CD4-positive, alpha-beta T cell treated with Interferon alpha-2 for 1 hour (primary cell): ENCODE data around the gene AP2B1.
"Not testable (repeated sequence)": the region's sequence is repeated elsewhere in the genome, so short reads cannot be mapped to it uniquely, and the experiment has no call there.

Source experiments
- DNase-seq, 2 donors: peaks; one replicate each; pipeline ENCODE4 v3.0.0-alpha.2; 2020 to 2022

Gene AP2B1

DNA sequence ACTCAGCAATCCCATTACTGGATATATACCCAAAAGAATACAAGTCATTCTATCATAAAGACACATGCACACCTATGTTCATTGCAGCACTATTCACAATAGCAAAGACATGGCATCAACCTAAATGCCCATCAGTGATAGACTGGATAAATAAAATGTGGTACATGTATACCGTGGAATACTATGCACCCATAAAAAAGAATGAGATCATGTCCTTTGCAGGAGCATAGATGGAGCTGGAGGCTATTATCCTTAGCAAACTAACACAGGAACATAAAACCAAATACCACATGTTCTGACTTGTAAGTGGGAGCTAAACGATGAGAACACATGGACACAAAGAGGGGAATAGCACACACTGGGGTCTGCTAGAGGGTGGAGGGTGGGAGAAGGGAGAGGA is 116.2 kb downstream of the AP2B1 start:
- DNase-seq, result not testable (repeated sequence)

DNA sequence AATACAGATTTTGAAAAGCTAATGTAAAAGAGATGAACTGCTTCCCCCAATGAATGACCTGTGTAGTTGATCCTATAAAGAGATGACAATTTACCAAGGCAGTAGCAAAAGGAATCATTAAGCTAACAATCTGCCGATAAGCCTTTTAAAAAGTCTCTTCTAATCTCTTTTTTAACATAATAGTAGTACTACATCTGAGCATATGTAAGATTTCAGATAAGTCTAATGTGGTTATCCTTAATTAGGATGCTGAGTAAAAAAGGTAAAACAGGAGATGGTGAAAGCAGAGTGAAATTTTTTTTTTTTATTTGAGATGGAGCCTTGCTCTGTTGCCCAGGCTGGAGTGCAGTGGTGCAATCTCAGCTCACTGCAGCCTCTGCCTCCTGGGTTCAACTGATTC is 118.1 kb downstream of the AP2B1 start:
- no peak for DNase-seq

DNA sequence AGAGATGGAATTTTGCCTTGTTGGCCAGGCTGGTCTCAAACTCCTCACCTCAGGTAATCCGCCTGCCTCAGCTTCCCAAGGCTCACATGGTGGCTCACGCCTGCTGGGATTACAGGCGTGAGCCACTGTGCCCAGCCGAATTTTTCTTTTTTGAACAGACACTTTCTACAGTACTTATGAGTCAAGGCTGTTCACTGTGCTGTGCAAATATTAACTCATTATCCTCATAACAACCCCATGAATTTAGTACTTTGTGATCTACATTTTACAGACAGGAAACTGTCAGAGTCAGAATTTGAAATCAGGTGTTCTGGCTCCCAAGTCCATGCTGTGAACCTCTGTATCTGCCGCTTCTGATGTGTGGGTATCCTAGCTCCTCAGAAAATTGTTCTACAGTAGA is 118.6 kb downstream of the AP2B1 start:
- no peak for DNase-seq

DNA sequence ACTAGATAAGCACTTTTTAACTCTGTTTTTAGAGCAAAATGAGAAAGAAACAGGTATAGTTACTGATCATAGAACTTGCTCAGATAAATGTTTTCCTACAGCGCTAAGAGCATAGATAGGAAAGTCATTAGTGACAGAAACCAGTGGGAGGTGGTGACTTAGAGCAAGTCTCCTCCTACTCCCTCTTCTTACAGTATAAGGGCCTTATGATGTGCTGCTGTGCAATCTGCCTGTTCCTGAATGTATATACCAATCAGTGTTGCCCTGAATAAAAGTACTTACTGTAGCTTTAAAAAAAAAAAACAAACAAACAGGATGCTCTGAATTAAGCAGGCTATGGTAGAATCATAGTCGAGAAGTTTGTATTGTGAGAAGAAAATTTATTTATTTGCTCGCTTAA is 121.0 kb downstream of the AP2B1 start:
- no peak for DNase-seq

DNA sequence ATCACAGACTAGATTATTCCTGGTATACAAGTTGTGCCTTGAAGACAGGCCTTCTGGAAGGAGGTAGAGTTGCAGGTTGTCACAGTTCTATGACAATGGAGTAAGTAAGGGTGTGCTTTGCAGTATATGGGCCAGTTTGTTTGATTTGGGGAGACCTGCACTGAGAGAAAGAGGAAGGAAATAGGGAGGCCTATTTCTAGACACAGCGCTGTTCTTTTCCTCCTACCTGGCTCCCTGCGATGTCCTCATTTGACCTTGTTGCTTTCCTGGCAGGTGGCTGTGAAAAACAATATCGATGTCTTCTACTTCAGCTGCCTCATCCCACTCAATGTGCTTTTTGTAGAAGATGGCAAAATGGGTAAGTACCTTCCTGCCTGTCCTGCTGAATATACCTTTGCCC is 121.8 kb downstream of the AP2B1 start:
- no peak for DNase-seq

DNA sequence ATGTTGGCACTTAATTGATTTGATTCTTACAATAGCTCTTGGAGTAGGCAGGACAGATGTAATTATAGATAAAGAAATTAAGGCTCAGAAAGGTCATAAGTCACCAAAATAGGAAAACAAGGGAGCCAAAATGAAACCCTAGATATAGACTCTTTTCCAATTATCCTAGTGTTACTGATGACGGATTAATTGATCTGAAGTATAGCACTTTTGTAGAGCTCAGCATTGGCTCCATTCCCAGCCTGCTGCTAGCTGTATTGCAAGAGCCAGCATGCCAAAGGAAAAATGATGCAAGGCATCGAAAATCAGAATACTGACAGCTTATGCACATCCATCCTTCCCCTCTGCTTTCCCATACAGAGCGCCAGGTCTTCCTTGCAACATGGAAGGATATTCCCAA is 122.8 kb downstream of the AP2B1 start:
- no peak for DNase-seq

DNA sequence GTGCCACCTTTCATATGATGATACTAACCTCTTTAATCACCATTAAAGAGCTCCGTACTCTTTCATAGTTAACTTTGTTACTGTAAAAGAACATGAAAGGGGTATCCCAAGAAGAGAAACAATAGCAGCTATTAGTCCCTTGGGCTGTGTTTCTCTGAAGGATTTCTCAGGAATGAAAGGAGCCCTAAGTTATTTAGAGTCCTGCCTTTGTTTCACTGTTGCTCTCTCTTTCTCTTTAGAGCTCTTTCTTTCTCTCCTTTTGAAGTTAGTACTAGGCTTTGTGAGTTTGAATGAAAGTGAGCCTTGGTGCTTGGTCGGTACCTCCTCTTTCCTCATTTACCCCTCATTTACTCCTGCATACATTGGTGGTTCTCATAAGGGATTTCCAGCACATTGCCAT is 123.8 kb downstream of the AP2B1 start:
- DNase-seq, result no peak

DNA sequence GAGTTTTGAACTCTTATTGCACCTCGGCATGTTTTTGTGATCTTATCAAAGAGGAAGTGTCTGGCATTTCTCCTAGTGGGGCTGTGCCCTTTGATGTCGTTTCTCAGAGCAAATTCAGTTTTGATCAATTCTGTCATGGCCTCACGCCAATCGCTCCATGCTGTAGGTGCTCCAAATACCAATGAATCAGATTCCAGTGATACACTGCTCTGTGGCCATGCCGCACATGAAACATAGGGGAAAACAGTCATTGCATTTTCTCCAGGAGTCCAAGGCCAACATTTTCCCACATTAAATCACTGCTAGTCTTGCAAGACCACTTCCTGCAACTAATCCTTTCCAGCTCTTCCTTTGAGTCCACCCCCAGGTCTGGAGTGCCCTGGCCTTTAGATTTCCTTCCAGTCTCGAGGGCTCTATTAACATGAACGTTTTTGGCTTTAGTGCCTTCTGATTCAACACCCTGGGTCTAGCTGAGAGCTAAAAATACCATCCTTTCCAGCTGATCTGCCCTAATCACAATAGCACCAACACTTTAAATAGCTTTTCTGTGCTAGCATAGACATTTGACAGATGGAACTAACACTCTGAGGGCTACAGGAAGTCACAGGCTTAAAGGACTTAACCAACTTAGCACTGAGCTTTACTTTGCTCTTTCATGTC is 126.1 kb downstream of the AP2B1 start:
- DNase-seq, result no peak

DNA sequence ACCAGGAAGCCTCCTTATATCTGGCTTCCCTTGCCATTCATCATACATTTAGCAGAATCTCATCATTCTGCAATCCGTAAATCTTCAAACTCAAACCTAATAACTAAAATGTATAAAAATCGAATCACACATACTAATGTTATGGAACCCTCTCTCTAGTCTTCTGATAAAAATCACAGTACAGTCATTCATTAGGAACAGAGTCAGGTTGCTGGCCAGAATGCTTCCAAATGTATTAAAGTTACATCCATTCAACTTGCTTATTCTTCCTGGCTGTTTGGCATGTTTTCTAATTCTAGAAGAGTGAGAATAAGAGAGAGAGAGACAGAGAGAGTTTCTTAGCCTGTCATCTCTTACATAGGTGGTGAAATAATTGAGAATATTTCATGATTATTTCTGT is 127.9 kb downstream of the AP2B1 start:
- DNase-seq, result no peak

DNA sequence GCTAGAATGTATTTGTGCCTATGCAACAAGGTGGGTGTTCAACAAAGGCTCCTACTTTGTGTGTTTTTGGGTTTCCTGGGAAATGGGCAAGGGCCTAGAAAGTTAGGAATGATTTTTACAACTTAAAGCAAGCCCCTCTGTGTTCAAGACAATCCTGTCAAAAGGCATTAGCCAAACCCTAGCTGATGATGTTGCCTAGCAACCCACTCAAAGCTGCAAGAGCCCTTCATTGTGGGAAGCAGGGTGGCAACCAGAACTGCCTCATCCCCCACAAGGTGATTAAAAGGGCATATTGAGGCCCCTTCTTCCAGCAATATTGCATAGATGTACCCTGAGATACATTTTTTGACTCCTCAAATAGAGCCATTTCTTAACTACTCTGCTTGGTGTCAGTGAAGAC is 128.3 kb downstream of the AP2B1 start:
- DNase-seq, result no peak

DNA sequence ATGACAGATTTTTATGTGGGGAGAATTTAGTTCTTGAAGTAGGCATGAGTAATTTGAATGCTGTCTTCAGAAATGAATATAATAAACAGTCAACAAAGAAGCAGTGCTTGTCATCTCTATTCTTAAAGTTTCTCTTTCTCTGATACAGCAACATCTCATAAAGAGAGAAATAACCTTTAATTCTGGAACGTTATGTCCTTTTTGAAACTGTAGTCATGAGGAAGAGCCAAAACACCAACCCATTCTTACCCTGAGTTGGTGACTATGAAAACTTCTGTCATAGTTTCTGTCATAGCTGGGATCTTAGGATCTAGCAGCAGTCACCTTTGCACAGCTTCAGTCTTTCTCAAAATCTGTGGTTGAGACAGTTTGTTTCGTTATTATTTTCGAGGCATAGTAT is 129.1 kb downstream of the AP2B1 start:
- DNase-seq, result no peak

DNA sequence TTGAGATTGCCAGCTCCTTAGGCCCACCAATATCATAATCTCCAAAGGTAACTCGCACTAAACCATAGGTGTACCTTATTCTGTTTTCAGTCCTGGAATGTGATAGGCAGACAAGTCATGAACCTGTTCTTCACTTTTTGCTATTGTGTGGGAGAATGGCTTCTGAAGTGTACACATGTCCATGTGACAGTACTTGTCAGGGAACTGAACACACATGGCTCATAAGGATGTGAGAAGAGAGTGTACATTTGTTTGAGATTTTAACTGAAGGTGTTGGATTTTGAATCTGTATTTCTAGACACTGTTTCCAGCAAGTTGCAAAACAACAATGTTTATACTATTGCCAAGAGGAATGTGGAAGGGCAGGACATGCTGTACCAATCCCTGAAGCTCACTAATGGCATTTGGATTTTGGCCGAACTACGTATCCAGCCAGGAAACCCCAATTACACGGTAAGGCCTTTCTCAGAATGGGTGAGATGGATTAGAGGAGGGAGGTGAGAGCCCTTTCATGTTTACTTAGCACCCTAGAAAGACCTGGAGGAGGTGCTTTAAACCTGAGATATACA is 129.9 kb downstream of the AP2B1 start:
- no peak for DNase-seq

DNA sequence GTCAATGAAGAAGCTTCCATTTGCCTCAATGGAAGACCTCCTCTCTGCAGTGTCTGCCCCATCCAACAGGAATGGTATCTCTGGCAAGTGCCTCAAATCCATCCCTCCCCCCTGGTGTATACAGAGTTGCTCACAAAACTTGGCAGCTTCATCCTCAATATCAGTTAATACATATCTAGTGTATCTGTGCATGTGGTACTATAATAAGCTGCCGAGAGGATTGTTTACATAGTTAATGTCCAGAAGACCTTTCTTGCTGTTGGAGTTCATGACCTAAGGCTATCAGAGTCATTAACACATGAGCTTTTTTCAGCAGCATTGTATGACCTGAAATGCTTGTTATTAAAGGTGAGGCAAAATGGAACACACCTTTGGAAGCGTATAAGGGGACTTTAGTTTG is 130.4 kb downstream of the AP2B1 start:
- DNase-seq, result no peak

DNA sequence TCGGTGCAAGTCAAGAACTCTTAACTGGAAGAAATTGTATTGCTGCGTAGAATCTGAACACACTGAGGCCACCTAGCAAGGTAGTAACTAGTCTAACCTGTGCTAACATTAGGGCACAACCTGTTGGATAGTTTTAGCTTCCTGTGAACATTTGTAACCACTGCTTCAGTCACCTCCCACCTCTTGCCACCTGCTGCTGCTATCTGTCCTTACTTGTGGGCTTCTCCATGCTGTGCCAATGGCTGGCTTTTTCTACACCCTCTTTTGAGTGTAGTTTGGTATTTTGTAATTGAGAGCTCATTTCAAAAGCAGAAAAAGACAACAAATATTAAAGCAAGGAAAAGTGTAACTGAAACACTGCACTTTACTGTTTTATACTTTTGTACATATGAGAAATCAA is 136.6 kb downstream of the AP2B1 start:
- DNase-seq, result no peak

DNA sequence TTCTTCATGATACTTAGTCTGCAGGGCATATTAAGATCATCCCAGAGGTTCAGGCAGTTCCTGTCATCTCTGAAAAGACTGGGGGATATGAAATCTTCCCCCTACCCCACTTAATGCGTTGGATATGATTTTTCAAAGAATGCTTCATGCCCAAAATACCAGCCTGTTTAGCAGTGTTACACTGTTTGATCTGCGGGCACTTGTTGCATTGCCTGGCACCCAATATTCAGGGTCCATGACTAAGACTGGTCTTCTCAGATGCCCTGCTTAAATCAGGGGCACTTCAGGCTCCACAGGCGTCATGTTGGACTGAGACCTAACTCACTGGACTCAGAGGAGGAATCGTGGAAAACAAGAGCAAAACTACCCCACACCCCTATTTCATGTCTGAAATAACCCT is 137.9 kb downstream of the AP2B1 start:
- no peak for DNase-seq

DNA sequence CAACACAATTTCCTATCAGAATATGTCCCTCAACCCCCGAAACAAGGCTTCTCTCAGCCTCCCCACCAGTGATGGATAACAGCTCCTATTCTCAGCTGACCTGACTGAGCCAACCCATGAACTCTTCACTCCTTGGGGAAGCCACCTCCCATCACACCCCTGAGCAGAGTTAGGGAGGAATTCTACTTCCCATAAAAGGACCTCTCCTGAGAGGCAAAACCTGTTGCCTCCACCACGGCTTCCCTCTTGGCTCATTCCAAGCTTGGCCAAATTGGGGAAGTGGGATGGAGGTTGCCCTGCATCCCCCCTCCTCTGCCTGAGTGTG is 138.6 kb downstream of the AP2B1 start:
- DNase-seq, result no peak

DNA sequence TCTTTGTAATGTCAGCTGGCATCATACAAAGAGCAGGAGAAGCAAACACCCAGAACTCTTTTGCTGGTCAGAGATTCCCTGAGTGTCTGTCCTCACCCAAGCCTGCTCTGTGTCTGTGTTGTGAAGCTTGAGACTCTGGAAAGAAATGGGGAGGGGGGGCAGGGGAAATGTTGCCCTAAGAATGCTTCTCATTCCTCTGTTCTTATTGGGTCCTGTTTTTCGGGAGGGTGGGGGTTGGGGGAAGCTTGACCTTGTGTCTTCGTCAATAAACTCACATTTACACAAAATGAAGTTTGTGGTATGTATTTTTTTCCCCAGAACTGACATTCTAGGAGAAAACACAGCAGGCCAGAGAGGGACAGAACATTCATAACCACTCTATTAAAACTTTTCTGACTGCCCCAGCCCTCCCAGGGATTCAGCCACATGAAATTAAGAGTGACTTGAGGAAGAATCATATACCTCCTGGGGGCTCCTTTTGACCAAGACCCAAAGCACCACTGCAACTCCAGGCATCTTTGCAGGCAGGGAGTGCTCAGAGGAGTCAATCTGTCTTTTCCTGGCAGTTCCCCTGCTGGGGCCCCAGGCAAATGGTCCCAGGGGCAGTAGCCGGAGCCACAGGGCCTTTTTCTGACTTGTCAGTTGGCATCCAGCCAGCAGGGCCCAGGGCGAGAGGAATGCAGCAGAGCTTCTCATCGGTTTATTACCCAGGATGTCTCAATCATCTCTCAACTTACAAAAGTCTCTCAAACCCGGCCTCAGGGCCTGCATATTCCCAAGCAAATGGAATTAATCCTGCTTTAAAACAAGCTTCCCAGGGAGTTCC is 139.2 kb downstream of the AP2B1 start:
- DNase-seq, result no peak

DNA sequence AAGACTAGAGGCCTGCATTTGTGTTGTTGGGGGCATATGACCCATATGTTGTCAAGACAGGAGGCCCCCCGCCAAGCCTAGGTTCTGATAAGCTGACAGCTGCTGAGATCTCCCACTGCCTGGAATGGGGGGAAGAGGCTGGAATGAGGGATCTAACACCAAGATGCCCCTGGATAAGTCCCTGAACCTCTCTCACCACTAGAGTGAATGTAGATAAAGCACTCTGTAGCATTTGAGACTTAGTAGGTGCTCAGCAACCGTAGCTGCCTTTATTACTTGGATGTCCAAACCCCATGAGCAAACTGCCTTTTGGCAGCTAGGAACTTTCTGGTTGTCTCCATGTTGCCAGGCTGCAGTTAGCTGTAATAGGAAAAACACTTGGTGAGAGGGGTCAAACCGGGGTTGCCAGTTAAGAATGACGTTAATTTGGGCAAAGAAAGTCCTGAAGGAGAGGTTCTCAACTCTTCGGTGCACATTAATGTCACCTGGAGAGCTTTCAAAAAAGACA is 139.9 kb downstream of the AP2B1 start:
- DNase-seq, result no peak

DNA sequence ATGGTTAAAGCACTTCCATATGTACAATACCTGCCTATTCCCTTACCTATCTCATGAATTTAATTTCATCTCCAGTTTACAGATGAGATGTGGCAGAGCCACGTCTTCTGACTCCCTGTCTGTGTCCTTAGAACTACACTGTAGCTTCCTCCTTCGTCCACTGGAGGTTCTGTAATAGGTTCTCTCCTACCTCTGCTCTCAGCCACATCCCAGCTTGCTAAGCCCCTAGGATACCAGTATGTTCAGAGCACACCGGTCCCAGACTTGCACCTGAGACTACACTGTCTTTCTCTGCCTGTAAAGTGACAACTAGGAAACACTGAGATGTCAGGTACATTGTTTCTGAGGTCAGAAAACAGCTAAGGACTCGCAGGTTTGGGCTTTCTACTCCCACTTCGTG is 140.5 kb downstream of the AP2B1 start:
- DNase-seq, result no peak

DNA sequence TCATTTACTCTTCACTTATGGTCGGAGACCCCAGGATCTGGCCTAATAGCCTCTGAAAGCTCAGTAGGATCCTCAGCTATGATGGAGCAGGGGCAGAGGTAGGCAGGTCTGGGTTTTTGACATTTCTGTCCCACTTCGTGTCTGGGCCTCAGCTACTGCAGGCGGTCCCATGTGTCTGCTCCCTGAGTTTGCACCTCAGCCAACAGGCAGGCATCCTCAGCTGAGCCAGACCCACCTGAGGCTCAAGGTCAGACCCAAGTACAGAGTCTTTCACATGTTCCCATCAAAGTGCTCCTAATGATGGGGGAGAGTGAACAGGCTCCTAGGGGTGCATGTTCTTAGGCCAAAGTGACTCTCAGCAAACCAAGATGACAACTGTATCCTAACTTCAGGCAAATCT is 141.4 kb downstream of the AP2B1 start:
- DNase-seq, result no peak

DNA sequence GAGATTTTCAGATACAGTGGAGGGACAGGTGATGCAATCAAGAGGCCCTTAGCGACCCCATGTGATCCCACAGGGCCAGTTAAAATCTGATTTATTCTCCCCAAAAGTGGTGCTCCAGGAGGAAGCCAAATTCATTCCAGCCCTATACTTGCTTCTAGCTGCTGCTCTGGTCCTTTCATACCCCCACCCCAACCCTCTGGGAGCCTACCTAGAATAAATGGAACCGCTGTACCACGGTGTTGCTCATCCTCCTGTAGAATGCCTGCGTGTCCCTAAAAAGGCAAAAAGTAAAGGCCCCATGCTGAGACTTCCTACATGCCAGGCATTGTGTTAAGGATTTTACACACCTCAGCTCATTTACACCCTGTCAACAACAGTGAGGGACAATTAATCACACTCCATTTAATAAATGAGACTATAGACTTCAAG is 142.3 kb downstream of the AP2B1 start:
- no peak for DNase-seq

DNA sequence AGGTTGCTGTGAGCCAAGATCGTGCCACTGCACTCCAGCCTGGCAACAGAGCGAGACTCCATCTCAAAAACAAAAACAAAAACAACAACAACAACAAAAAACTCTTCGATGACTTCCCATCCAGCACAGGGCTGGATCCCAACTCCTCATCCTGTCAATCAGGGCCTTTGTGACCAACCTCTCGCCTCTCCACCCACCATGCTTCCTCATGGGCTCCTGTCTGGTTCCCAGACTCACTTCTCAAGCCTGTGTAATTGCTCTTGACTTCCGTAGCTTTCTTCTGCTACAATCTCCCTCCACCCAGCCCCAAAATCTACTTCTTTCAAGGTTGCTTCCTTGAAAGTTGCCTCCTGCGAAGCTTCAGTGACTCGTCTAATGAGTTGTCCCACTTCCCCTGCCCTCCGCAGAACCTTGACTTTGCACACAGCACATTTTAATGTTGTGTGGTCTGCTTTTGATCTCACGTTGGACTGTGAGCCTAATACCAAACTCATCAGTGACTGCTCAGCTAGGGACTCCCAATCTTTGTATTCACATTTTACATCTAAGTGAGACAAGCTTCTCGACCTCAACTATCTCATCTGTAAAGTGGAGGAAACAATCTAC is 143.4 kb downstream of the AP2B1 start:
- no peak for DNase-seq

DNA sequence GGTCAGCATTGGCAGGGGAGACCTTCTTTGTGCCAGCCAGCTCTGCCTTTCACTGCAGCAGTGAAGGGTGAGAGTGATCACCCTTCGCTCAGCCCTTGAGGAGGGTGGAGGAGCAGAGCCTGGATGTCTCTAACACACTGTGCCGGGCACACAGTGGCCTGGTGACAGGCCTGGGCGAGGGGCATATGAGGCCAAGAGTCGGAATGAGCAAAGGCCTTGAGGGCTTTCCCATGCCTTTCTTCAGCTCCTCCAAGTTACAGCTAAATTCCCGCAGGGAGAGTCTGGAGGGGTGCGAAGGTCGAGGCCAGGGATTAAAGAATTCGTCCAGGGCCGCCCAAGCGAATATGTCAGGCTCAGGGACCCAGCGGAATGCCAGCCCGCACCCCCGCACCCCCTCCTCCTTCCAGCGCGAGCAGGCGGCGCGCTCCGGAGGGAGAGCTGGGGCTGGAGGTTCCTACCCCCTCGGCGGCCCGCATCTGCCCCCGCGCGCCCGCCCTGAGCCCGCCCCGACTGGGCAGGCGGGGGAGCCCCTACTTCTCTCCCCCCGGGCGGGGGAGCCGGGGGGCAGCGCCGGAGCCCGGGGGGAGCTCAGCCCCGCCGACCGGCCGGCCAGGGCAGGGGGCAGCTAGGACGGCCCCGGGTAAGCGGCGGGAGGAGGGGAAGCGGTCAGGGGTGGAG is 144.3 kb downstream of the AP2B1 start, which contains the start of gene RASL10B:
Gene RASL10B, plus strand, starts transcription at position 401 of the 678 bp plus-strand sequence. CDS start 3,546 bp downstream, outside the sequence.
- DNase-seq, result peak in 1 of 2 donors; percentile 42
